GM18873 (cell line): Measurements from ENCODE around the gene DLGAP3.

ENCODE experiments used
- ATAC-seq: cut with Tn5 transposase; IDR thresholded peaks from one replicate; pipeline ENCODE4 v1.9.1; 2021; ENCODE audit warnings: mild to moderate bottlenecking, moderate library complexity, moderate number of reproducible peaks; ENCODE audit not compliant: unreplicated experiment, low FRiP score

DLGAP3 gene

DNA sequence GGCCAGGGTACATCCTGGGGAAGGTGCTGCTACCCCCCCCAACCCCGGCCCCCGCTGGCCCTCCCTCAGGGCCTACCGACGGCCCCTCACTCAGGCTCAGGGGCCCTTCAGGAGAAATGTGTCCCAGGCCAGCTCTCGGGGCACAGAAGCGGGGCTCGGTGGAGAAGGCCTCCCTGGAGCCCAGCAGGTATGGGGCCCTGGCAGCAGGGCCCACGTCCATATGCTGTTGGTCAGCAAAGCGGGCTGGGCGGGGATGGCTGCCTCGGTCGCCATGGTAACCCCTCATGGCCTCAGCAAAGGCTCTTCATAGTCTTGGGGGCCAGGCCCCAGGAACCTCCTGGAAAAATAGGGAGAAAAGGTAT, 24.4 kb downstream of the DLGAP3 start:
- no peak for ATAC-seq

DNA sequence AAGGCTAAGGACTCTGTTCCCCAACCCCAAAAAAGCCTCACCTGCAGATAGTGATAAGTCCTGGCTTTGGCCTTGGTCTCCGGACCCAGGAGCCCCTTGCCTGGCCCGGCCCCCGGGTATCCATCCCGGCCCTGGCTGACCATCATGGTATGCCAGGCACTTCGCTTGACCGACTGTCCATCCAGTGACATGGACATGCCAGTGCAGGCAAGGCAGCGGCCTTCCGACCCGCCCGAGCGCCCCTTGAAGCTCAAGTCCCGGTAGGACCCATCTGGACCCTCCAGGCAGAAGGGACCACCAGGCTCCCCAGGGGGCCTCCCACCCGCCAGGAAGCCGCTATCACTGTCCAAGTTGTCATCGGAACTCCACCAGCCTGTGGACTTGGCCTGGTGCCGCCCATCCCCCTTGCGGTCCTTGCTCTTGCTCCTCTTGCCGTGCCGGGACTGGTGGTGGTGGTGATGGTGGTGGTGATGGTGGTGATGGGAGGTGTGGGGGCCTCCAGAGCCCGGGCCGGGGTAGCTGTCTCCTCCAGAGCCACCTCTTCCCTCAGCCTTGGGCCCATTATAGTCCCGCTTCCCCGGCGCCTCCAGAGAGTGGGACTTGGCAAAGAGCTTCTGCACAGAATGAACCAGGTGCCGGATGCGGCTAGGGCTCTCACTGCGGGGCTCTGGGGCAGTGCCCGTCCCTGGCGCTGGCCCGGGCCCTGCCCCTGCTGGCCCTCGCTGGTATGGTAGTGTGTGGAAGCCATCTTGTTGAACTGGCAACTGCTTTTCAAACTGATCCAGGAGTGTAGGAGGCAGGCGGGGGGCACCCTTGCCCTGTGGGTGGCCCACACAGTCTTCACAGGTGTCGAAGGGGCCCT, 25.0 kb downstream of the DLGAP3 start:
- no peak for ATAC-seq

DNA sequence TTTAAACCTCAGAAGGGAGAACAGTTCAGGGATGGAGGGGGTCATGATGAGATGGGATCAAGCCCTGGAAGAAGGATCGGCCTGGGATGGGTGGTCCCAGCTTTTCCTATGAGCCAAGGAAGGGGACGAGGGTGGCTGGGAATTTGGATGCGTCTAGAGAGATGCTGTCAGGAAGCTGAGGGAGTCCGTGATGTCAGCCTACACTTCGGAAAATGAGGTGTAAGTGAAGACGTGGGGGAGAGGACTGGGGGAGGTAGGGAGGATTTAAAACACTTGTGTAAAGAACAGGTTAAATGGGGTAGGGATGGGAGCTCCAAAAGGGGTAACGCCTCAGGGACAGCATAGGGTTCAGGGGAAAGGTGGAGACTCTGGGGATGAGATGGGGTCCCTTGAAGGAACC, 27.5 kb downstream of the DLGAP3 start:
- ATAC-seq = no peak

DNA sequence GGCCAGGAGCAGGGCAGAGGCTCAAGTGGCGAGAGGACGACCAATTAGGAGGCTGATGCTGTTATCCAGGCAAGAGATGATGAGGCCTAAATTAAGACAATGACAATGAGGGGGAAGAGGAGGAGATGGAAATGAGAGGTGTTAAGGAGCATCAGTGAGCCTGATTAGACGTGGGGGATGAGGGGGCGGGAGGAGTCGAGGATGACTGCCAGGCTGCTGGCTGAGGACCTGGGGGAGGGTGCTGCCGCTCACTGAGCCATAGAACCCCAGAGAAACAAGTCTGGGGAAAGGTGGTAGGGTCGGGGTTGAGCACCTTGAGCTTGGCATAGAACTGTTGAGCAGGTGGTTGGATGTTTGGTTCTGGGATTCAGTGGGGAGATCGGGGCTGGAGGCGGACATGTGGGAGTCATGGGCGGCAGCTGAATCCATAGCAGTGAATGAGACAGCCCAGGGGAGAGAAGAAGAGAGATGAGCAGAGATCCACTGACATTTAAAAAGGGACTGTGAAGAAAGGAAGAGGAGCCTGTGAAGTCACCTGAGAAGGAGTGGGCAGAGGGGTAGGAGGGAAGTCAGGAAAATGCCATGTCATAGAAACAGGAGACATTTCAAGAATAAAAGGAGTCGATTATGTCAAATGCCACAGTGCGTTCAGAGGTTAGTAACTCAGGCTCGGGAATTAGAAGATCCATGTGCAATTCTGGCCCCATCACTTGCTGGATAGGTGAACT, 28.5 kb downstream of the DLGAP3 start:
- no peak for ATAC-seq

DNA sequence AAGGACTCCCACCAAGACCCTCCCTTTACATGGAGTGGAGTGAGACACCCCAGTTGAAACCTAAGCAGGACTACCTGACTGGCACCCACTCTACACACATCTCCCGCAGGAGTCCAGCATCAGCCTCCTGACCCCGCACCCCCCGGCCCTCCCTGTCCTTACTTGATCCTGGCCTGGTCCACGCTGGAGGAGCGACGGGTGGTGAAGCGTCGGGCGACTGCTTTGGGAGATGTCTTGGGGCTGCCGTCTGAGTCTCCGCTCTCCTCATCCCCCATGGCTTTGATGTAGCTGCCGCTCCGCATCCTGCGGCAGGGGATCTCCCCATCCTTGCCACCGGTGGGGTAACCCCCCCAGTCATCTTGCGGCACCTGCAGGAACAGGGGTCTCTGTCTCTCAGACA, 29.5 kb downstream of the DLGAP3 start:
- ATAC-seq = no peak

DNA sequence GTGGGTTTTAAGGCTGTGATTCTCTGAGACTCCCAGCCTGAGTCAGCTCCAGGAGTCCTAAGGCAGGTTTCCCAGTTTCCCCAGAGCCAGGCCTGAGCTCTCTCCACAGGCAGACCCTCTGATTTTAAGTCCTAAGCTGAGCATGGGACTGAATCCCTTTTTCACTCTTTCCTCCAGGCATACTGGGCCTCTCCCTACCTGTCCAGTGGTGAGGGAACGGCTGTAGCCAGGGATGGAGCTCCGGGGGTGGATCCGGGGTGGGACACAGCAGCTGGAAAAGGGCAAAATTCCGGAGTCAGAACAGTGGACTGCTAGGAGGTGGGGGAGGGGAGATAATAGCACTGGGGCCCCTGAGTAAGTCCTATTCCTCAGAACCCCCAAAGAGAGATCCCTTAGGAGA, 30.0 kb downstream of the DLGAP3 start:
- no peak for ATAC-seq

DNA sequence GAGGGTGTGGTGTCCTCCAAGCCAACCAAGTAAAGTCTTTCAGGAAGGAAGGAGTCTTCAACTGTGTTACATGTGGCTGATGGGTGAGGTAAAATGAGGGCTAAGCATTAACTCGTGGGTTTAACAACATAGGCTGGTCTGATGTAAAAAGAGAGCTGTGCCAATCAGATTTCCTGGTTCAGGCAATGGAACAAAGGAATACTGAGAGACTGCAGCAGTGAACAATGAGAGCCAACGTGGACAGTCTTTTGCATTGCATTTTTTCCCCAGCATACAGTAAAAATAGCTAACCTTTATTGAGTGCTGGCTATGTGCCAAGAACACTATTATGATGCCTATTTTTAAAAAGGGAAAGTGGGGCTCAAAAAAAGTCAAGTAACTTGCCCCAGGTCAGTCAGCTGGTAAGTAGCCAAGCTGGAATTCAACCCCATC, 31.1 kb downstream of the DLGAP3 start:
- ATAC-seq = no peak

DNA sequence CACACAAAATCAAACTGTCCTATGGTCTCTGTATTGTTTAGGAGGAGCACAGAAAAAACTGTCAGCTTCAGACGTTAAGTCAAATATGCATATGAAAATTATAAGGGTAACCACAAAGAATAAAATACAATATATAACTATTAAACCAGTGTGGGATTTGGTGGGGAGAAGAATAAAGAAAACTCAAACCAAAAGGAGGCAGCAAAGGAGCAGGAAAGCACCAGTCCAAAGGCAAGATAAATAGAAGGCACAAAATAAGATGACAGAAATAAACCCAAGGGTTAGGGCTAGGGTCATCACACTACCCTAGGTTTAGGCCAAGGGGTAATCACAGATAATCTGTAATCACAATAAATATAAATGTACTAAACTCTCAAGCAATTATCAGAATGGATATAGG, 32.8 kb downstream of the DLGAP3 start:
- ATAC-seq = no peak

DNA sequence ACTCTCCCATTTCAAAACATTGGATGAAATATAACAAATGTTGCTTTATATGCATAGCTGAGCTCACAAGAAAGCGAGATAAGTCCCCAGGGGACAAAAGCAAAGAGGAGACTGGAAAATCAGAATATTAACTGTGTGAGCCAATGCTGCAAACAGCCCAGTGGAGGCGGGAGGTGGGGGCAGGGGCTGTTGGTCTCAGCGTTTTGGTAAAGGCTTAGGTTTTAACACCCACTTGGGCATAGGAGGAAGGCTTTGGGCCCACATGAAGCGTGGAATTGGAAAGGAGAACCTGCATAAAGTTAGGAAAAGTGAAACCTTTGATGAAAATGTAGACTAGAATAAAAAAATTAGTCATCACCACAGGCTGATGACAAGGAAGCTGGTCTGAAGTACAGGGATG, 39.7 kb downstream of the DLGAP3 start:
- no peak for ATAC-seq

DNA sequence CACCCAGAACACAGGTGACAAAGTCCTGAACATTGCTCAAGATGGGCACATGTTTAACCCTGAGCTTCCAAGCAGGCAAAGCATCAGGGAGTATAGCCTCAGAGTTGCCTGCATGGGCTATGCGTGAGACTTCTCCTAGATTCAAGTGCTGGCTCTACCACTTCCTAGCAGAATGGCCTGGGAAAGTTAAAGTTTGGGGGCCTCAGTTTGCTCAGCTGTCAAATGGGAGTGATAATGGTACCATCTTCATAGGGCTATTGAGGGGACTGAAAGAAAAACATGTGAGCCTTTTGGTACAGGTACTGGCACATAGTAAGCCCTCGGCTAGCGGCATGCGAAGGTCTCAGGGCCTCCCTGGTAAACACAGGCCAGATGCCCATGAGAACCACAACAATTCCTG, 41.9 kb downstream of the DLGAP3 start:
- no peak for ATAC-seq

DNA sequence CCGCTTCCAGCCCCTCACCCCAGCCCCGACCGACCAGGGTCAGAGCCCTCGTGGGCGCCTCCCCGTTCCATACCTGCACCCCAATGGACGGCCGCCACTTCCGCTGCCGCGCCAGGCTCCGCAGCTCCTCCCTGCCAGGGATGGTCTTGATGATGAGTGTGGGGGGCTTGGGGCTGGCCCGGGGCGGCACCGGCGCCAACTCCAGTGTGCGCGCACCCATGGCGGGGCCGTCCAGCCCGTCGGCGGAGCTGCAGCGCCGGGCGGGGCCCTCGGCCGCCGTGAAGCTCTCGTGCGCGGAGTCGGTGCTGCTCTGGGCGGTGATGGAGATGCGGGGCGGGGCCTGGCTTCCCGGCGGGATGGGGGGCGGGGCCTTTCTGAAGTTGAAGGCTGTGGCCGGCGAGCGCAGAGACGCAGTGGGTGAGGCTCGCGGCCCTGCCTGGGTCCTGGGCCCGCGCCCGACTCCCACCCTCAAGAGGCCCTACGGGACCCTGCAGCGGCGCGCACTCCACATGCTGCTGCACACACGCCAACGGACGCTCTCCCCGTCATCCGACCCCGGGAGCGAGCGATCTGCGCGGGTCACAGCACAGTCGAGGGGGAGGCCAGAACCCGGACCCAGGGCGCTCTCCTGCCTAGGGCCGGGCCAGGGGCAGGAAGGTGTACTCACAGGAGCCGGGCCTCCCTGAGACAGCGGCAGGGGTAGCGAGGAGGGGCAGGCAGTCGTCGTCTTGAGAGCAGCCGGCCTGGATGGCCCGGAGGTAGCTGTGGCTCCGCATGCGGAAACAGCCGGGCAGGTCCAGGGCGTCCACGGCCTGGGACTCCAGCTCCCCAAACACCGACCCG, 43.8 kb downstream of the DLGAP3 start:
- no peak for ATAC-seq

DNA sequence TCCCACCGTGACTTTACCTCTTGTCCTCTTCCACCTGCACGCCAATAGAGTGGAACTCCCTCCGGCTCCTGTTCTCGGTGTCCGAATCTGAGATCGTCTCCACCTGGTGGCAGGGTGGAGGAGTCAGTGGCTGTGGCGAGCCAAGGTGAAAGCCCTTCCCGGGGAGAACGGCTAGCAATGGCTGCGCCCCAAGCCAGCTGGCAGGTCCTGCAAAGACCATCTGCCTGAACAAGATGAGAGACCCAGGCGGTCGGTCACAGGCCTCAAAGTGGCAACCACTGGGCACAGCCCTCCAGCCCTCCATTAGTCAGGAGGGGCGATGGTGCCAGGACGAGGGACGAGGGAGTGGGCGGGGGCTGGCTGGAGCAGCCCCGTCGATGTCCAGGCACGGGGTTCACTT, 44.5 kb downstream of the DLGAP3 start:
- no peak for ATAC-seq

DNA sequence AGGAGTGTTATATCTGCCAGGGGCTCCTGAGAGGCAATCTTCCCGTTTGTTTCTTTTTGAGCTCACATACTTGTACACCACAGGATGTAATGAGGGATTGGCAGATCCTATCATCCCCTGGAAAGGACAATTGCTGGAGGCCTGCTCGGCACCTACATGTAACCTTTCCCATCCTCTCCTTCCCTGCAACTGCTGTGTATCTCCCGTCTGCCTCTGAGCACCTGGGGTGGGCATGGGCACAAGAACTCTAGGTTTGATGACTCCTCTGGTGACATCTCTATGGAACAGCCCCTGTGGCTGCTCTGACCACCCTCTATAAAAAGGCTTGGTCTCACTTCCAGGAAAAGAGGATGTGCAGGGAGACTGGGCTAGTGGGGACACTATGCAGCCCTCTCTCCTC, 44.9 kb downstream of the DLGAP3 start:
- ATAC-seq = no peak

DNA sequence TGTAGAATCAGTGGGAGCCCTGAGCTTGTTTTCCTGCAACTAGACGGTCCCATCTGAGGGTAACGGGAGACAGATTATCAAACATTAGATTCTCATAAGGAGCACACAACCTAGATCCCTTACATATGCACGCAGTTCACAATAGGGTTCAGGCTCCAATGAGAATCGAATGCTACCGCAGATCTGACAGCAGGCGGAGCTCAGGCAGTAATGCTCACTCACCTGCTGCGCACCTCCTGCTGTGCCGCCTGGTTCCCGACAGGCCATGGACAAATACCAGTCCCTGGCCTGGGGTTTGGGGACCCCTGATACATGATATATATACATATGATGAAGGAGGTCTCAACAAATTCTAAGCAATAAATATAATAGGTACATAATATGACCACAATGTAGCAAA, 50.2 kb downstream of the DLGAP3 start:
- no peak for ATAC-seq

DNA sequence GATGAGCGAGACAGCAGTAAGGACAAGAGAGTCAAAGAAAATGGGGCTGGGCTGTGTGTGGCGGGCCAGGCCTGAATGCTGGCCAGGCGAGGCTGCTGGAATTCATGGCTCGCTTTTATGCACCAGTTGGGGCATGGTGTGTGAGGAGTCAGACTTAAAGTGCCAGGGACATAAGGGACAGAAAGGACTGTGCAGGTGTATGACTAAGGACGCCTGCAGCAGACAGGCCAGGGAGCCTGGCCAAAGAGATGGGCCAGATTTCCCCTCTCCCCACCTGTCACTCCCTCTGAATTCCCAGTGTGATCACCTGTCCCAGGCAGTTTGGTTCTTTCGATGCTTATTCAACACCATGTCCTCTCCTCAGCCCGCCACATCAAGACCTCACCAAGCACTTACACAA, 53.0 kb downstream of the DLGAP3 start:
- ATAC-seq = no peak

DNA sequence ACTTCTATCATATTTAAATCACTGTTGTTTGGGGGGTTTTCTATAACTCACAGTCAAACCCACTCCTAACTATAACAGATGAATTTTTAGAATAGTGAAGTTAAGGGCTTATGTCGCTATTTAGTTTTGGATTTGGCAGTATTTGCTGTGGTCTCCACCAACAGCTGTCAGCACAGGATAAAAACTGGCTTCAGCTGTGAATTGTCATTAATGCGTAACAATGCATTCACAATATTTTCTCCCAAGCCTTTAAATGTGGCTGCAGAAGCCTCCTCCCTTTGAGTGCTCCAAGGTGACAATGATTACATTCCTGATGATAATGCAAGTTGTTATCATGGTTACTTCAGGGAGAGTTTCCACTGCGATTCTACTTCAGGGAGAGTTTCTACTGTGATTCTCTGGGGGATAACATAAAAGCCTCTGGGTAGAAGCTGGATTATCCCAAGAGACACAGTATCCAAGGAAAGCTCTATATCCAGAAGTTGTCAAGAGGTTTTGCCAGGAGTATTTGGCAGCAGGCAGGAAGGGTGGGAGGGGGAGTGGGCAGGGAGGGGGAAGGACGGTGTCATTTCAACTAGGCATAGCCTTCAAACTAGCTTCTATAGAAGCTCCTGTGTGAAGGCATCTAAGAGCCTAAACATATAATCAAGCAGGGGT, 55.0 kb downstream of the DLGAP3 start:
- no peak for ATAC-seq

DNA sequence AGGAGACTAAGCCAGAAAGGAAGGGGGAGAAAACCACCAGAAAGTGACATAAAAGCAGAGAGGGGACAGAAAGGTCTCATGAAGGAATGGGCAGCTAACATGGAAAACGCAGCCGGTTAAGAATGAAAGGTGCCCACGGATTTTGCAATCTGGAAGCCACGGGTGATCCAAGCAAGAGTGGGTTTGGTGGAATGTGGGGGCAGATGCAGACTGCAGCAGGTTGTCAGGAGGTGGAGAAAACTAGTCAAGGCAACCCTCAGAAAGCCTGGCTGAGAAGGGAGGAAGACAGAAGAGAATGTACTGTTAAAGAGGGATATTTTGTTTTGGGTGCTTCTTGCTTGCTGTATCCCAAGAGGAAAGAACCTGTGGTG, 57.3 kb downstream of the DLGAP3 start:
- ATAC-seq = no peak

DNA sequence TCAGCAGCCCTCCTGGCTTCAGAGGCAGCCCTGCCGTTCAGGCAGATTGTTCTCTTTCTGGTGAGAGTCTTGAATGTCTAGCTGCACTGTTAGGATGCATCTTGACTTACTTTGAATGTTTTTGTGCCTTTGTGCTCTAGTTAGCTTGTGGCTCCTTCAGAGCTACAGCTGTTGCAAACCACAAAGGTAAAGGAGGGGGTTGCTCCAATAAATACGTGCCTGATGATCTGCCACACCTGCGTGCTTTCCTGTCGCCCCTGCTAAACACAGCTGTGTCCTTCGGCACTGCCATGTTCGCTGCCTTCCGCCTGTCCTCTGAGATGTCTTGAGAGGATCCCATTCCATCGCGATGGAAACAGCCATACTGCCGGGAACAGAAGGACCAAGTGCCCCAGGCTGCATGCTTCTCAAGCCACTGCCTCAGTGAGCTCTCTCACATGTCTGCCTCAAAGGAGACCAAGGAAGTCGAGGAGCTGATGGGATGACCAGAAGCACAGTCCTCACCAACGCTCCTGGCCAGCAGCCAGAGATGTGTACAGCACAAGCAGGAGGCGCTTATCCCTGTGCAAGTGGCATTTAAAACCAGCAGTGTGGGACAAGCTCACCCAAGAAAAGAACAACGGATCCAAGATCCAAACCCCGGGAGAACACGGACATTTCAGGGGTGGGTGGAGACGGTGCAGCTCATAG, 57.9 kb downstream of the DLGAP3 start:
- no peak for ATAC-seq

DNA sequence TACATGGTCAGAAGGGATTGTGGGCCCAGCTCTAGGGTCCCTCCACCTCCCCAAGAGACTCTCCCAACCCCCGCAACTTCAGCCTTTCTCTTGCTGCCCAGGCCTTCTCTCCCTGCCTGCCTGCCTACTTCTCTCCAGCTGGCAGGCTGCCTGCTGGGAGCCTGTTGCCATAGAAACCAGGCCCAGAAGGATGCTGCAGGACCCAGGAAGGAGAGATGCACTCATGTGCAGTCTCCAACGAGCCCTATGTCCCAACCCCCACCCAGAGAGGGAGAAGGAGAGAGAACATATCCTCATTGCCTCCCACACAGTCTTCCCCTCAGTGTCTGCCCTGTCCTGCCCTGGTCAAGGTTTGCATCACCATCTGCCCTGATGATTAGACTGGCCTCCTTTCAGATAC, 59.1 kb downstream of the DLGAP3 start:
- no peak for ATAC-seq

DNA sequence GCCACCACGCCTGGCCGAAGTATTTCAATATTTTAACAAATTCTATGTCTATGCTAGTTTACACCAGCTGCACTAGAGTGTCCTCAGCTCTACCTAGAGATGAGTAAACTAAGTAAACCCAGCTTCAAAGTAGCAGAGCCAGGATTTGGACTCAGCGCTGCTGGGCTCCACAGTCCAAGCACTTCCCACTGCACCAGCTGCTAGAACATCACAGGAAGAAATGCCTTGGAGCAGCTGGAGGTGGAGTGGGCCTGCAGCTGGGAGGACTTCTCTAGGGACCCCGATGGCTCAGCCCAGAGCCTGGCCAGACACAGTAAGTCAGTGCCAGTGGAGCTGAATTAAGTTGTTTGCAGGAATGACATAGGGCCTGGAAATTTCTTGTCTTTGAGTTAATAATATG, 59.7 kb downstream of the DLGAP3 start:
- ATAC-seq = no peak
